ENCODE measurements around the gene COX6B2. TPM values are rescaled to one million over a fixed set of nuclear protein-coding genes. Genes with fewer than 3 reads are reported as not detected.

COX6B2 gene
- total RNA-seq, 1 donor from 2014 or later: 0.29 TPM

GRCh38 chr19:55358493-55358892 lies 4.0 kb upstream of the COX6B2 start:
- no peak for DNase-seq (ENCODE audit: low read depth)
- TF ChIP-seq, protein P1, sequence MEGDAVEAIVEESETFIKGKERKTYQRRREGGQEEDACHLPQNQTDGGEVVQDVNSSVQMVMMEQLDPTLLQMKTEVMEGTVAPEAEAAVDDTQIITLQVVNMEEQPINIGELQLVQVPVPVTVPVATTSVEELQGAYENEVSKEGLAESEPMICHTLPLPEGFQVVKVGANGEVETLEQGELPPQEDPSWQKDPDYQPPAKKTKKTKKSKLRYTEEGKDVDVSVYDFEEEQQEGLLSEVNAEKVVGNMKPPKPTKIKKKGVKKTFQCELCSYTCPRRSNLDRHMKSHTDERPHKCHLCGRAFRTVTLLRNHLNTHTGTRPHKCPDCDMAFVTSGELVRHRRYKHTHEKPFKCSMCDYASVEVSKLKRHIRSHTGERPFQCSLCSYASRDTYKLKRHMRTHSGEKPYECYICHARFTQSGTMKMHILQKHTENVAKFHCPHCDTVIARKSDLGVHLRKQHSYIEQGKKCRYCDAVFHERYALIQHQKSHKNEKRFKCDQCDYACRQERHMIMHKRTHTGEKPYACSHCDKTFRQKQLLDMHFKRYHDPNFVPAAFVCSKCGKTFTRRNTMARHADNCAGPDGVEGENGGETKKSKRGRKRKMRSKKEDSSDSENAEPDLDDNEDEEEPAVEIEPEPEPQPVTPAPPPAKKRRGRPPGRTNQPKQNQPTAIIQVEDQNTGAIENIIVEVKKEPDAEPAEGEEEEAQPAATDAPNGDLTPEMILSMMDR (IDR thresholded peaks at IDR 0.05; ENCODE audit: insufficient read depth, low read length, poor library complexity, severe bottlenecking): no peak

DNA sequence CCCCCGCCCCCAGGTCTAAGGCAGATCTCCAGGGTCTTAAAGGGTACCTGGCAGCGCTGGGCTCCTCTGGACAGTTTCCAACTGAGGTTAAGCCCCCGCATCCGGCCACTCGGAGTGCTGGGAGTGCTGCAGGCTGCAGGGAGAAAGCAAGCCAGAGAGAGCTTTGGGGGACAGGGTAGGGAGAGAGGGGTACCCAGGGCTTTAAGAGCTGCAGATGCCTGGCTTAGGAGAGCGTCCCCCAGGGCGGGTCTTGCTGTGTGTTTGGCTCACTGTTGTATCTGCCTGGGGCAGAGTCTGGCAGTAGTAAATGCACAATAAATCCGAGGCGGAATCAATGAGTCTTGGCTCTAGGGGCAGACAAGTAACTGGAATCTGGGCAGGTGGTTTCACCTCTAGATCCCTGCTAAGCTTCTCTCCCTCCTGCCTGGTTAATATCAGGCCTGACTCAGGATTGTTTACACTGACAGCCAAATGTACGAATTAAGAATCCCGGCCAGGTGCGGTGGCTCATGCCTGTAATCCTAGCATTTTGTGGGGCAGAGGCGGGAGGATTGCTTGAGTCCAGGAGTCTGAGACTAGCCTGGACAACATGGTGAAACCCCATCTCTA lies 798 bp upstream of the COX6B2 start:
- TF ChIP-seq, protein P1 (IDR thresholded peaks at IDR 0.05; ENCODE audit: insufficient read depth, low read length, poor library complexity, severe bottlenecking): no peak
- DNase-seq (ENCODE audit: low read depth): no peak
- H3K4me3 ChIP-seq (ENCODE audit: low read depth, low read length): no peak overlapping the region
- no peaks in the 10 kb centered on the region for H3K36me3 ChIP-seq (ENCODE audit: control insufficient read depth, insufficient read depth, low read length)
- peaks cover 37% of the 10 kb centered on the region for H3K27me3 ChIP-seq (ENCODE audit: control insufficient read depth, insufficient read depth, low read length)

More at GRCh38 chr19:55358493-55358892, 4.0 kb upstream of the COX6B2 start:
- Histone ChIP-seq H3K4me3 (ENCODE audit: low read depth, low read length) (no peak overlapping the region), H3K36me3 (ENCODE audit: control insufficient read depth, insufficient read depth, low read length) (no peaks in the 10 kb centered on the region), H3K27me3 (ENCODE audit: control insufficient read depth, insufficient read depth, low read length) (peaks cover 19% of the 10 kb centered on the region)

DNA sequence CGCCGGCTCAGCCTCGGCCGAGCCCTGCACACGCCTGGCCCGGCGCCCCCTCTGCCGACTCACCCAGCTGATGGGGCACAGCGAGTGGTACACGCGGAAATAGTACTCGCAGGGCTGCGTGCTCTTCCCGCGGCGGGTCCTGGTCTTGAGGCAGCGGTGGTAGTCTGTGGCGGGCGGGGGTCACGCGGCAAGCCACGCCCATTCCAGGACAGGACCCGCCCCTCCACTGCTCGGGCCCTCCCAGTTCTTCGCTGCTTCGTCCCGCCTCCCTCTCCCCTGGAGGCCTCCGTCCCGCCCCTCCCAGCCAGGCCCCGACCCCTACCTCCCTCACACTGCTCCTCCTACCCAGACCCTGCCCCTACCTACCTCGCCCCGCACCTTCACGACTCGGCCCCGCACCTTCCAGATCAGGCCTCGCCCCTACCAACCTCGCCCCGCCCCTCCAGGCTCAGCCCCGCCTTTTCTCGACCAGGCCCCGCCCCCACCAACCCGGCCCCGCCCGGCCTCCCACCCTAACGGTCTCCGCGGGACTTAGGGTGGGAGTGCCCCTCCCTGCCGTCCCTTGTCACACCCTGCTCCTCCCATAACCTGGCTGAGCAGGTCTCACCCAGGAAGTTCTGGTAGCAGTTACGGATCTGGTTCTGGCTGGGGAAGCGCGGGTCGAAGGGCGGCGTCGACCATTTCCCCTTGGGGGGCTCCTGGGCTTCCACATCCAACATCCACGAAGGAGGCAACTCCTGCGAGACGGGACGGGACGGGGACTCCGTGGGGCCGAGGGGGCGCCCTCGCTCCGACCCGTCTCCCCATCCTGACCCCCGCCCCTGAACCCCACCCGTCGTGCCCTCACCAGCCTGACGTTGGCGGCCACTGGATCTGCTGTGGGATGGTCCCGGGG lies 469 bp downstream of the COX6B2 start:
- Histone ChIP-seq H3K27me3 (ENCODE audit: control insufficient read depth, insufficient read depth, low read length) (peaks cover 37% of the 10 kb centered on the region), H3K4me3 (ENCODE audit: low read depth, low read length) (peak overlapping the region; percentile 49), H3K36me3 (ENCODE audit: control insufficient read depth, insufficient read depth, low read length) (no peaks in the 10 kb centered on the region)
- no peak for DNase-seq (ENCODE audit: low read depth)
- TF ChIP-seq, protein P1 (IDR thresholded peaks at IDR 0.05; ENCODE audit: insufficient read depth, low read length, poor library complexity, severe bottlenecking): no peak

GRCh38 chr19:55353356-55353802 lies 1.1 kb downstream of the COX6B2 start:
- no peaks in the 10 kb centered on the region for H3K36me3 ChIP-seq (ENCODE audit: control insufficient read depth, insufficient read depth, low read length)
- TF ChIP-seq, protein P1 (IDR thresholded peaks at IDR 0.05; ENCODE audit: insufficient read depth, low read length, poor library complexity, severe bottlenecking): no peak
- DNase-seq (ENCODE audit: low read depth): no peak
- H3K27me3 ChIP-seq (ENCODE audit: control insufficient read depth, insufficient read depth, low read length): peaks cover 37% of the 10 kb centered on the region
- peak overlapping the region; percentile 49 for H3K4me3 ChIP-seq (ENCODE audit: low read depth, low read length)

DNA sequence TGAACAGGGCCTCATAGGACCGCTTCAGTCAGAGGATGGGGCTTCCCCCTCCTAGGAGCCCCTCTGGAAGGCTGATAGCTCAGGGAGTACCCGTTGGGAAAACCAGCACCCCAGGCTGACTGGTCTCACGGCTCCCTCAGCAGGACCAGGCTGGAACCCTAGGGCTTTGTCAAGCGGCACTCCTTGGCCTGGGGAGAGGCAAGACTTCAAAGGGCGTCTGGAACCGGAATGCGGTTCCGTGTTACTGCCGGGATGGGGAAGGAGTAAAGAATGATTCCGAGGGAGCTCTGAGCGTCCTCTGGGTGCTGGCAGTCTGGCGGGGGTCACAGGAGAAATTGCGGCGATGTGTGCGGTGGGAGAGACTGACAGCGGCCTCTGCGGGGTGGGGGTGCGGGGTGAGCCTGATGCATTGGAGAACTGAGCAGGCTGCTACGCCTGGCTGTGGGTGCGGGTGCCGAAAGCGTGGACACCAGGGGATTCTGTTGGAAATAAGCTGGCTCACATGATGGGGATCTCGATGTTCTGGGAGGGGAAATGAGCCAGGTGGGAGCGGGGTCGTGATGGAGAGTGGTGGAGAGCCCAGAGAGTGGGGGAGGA lies 1.9 kb downstream of the COX6B2 start:
- no peak for DNase-seq (ENCODE audit: low read depth)
- H3K27me3 ChIP-seq (ENCODE audit: control insufficient read depth, insufficient read depth, low read length): peaks cover 37% of the 10 kb centered on the region
- H3K36me3 ChIP-seq (ENCODE audit: control insufficient read depth, insufficient read depth, low read length): no peaks in the 10 kb centered on the region
- TF ChIP-seq, protein P1 (IDR thresholded peaks at IDR 0.05; ENCODE audit: insufficient read depth, low read length, poor library complexity, severe bottlenecking): no peak
- H3K4me3 ChIP-seq (ENCODE audit: low read depth, low read length): no peak overlapping the region

All from kidney epithelial cell (primary cell).